CD4-positive, alpha-beta T cell (primary cell): Measurements from ENCODE around the gene CSNK2A1. TPM values are rescaled to one million over a fixed set of nuclear protein-coding genes. Genes with fewer than 3 reads are reported as not detected.
A peak's percentile ranks its signal among the peaks of the same experiment; 100 is the strongest.

ENCODE experiments used
- ATAC-seq: fragments of 200-7000 bp; cut with Tn5 transposase; one replicate; pipeline ENCODE4 v1.10.0; 2022; ENCODE audit warnings: mild to moderate bottlenecking; ENCODE audit not compliant: poor library complexity
- CTCF ChIA-PET: fragments of 350-600 bp; sonication (Branson Sonifier 250); formaldehyde crosslinking; loops from one replicate; lab custom pipeline; 2021; ENCODE audit warnings: antibody characterized with exemption, inconsistent platforms; lab: Charles Lee
- POLR2A ChIA-PET: fragments of 350-600 bp; sonication (Branson Sonifier 250); formaldehyde crosslinking; loops from one replicate; lab custom pipeline; 2021; ENCODE audit warnings: antibody characterized with exemption, inconsistent platforms; lab: Charles Lee
- DNase-seq, 14 experiments: peaks; one replicate each; pipeline ENCODE4 v3.0.0-alpha.2; 2013 to 2020; ENCODE audit warnings: mixed read lengths in 2 of 14
- H3K27ac ChIP-seq, 2 donors: one replicate each; pipeline versions ENCODE4 v1.5.1 to v1.7.0; 2013; ENCODE audit warnings: low read length in 2 of 2, low read depth in 1 of 2, mild to moderate bottlenecking in 1 of 2
- H3K27me3 ChIP-seq, 2 experiments: 1 replicate in 1 of 2; 2 replicates in 1 of 2; pipeline versions ENCODE4 v1.6.1 to v1.7.0; 2013; ENCODE audit warnings: low read length in 2 of 2, control low read depth in 1 of 2, mild to moderate bottlenecking in 1 of 2, moderate library complexity in 1 of 2; ENCODE audit not compliant: insufficient read depth in 2 of 2, control insufficient read depth in 1 of 2
- H3K36me3 ChIP-seq: one replicate; pipeline ENCODE4 v1.6.1; 2013; ENCODE audit warnings: low read length, control low read depth; ENCODE audit not compliant: insufficient read depth
- H3K4me1 ChIP-seq: one replicate; pipeline ENCODE4 v1.6.1; 2013; ENCODE audit warnings: low read length, control low read depth; ENCODE audit not compliant: insufficient read depth
- H3K4me3 ChIP-seq: one replicate; pipeline ENCODE4 v1.5.1; 2013; ENCODE audit warnings: mild to moderate bottlenecking, low read length, moderate library complexity
- H3K9me3 ChIP-seq, 2 experiments: 1 replicate in 1 of 2; 2 replicates in 1 of 2; pipeline versions ENCODE4 v1.6.1 to v1.7.0; 2013; ENCODE audit warnings: low read length in 2 of 2, mild to moderate bottlenecking in 2 of 2, control low read depth in 1 of 2, moderate library complexity in 1 of 2; ENCODE audit not compliant: control insufficient read depth in 1 of 2, insufficient read depth in 1 of 2
- H3K27ac Mint-ChIP-seq: one replicate; pipeline ENCODE4 v1.8.0; 2020; ENCODE audit warnings: mixed read lengths
- H3K27me3 Mint-ChIP-seq: one replicate; pipeline ENCODE4 v1.8.0; 2021; ENCODE audit warnings: mixed read lengths
- H3K36me3 Mint-ChIP-seq: one replicate; pipeline ENCODE4 v1.8.0; 2021; ENCODE audit warnings: low read depth, mixed read lengths
- H3K4me1 Mint-ChIP-seq: one replicate; pipeline ENCODE4 v1.8.0; 2021; ENCODE audit warnings: low read depth, mixed read lengths
- H3K4me3 Mint-ChIP-seq: one replicate; pipeline ENCODE4 v1.8.0; 2020; ENCODE audit warnings: mild to moderate bottlenecking, mixed read lengths
- H3K9me3 Mint-ChIP-seq: one replicate; pipeline ENCODE4 v1.8.0; 2020; ENCODE audit warnings: mixed read lengths
- intact Hi-C, 2 experiments: fragments of 100-400 bp; cut with DNase I in 1 of 2; cut with micrococcal nuclease in 1 of 2; formaldehyde crosslinking; loops; one replicate each; pipeline versions ENCODE4 v1.15.1 to v1.9.0; 2023 to 2025; cut with DNase I, micrococcal nuclease
- total RNA-seq, 174 experiments: library from RNA in 2 of 174; stranded (reverse) in 2 of 174; gene quantifications; one replicate each; pipeline ENCODE4 v1.2.3 and lab custom pipeline; 2021 to 2026
- TF ChIP-seq, protein P1 (sequence below): fragments of 200-600 bp; IDR thresholded peaks from one replicate; pipeline ENCODE4 v1.8.0; 2022; ENCODE audit warnings: antibody characterized with exemption, mild to moderate bottlenecking

The CSNK2A1 gene
- total RNA-seq, 2 experiments from 2014 or later: 55.5 to 56.9 TPM

DNA sequence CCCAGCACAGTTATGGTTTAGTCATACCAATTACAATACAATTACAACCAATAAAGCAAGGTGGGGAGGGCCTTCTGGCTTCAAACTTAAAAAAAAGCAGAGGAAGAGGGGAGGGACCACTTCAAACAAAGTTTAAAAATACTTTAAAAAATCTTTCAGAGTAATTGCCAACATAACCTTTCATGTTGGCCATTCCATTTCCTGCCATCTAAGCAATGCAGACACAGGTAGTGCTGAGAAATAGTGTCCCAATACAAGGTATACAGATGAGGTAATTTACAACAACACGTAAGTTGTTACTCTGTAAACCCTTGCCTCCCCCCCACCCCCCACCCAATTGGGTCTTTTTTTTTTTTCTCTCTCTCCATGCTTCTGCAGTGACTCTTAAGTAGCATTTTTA, 62.4 kb downstream of the CSNK2A1 start:
- CTCF ChIA-PET: interaction anchor here (0.5 to 0.7 kb wide), 2 partner anchors 16 to 127 kb away, joined by 3 read pairs; no protein-coding TSS in a partner anchor
- Mint-ChIP-seq H3K4me1 (peaks cover 28% of the 10 kb centered on the region), H3K36me3 (peaks cover 52% of the 10 kb centered on the region), H3K27me3 (no peaks in the 10 kb centered on the region), H3K4me3 (no peak overlapping the region), H3K27ac (no peak overlapping the region), H3K9me3 (no peaks in the 10 kb centered on the region)
- Histone ChIP-seq H3K27ac (no peak overlapping the region), H3K27me3 (no peaks in the 10 kb centered on the region), H3K4me3 (no peak overlapping the region), H3K9me3 (peaks cover 0 to 3% of the 10 kb centered on the region in 2 experiments), H3K4me1 (peaks cover 11% of the 10 kb centered on the region), H3K36me3 (peaks cover 34% of the 10 kb centered on the region)
- intact Hi-C loops: no loop called here
- POLR2A ChIA-PET: no interaction called here
- DNase-seq (peak in 3 of 14 experiments; percentile 25 to 61 (median 28)), ATAC-seq (peak; percentile 38)
- TF ChIP-seq, protein P1, sequence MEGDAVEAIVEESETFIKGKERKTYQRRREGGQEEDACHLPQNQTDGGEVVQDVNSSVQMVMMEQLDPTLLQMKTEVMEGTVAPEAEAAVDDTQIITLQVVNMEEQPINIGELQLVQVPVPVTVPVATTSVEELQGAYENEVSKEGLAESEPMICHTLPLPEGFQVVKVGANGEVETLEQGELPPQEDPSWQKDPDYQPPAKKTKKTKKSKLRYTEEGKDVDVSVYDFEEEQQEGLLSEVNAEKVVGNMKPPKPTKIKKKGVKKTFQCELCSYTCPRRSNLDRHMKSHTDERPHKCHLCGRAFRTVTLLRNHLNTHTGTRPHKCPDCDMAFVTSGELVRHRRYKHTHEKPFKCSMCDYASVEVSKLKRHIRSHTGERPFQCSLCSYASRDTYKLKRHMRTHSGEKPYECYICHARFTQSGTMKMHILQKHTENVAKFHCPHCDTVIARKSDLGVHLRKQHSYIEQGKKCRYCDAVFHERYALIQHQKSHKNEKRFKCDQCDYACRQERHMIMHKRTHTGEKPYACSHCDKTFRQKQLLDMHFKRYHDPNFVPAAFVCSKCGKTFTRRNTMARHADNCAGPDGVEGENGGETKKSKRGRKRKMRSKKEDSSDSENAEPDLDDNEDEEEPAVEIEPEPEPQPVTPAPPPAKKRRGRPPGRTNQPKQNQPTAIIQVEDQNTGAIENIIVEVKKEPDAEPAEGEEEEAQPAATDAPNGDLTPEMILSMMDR: no peak

DNA sequence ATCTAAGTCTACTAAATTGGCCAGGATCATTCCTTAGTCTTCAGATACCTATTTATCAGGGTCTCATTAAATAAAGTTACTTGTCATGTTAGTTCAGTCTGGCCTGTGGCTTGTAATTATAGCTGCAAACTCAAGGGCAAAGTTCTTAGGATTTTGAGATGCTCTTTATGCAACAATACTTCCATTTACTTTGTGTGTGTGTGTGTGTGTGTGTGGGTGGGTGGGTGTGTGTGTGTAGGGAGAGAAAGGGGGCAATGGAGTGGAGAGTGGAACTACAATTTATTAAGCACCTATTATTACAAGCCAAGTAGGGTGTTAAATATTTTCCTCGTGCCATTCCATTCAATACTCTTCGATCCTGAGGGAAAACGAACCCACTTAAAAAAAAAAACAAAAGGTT, 63.5 kb downstream of the CSNK2A1 start:
- TF ChIP-seq, protein P1: no peak
- peaks cover 41% of the 10 kb centered on the region for H3K36me3 Mint-ChIP-seq
- no peak overlapping the region for H3K4me3 Mint-ChIP-seq
- Histone ChIP-seq H3K9me3 (peaks cover 0 to 3% of the 10 kb centered on the region in 2 experiments), H3K36me3 (peaks cover 28% of the 10 kb centered on the region), H3K4me1 (peaks cover 11% of the 10 kb centered on the region), H3K27ac (no peak overlapping the region), H3K27me3 (no peaks in the 10 kb centered on the region), H3K4me3 (no peak overlapping the region)
- ATAC-seq: no peak
- no peak overlapping the region for H3K27ac Mint-ChIP-seq
- DNase-seq: no peak
- H3K27me3 Mint-ChIP-seq: no peaks in the 10 kb centered on the region
- ChIA-PET CTCF (interaction anchor here (2.2 kb wide), 1 partner anchor 126 kb away, joined by 12 read pairs; no protein-coding TSS in a partner anchor), POLR2A (no interaction called here)
- H3K4me1 Mint-ChIP-seq: peaks cover 28% of the 10 kb centered on the region
- no peaks in the 10 kb centered on the region for H3K9me3 Mint-ChIP-seq
- intact Hi-C loops: no loop called here

DNA sequence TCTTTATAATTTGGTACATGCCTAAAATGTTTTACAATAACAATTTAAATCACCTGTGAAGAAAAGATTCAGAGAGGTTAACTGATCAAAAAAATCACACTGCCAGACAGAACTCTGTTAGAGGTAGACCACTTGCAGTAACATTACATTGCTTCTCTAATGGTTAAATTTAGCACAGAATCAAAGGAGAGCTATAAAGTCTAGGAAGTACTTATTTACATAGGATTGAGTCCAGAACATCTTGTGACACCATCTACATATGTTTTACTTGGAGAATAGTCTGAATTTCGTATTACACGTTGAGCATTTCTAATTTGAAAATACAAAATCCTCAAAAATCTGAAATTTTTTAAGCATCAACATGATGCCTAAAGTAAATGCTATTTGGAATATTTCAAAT, 64.1 kb downstream of the CSNK2A1 start:
- DNase-seq (no peak), ATAC-seq (no peak)
- ChIA-PET CTCF (interaction anchor here (1.4 to 2.2 kb wide), 2 partner anchors 16 to 125 kb away, joined by 3 to 12 read pairs; no protein-coding TSS in a partner anchor), POLR2A (no interaction called here)
- Histone ChIP-seq H3K27me3 (no peaks in the 10 kb centered on the region), H3K9me3 (peaks cover 0 to 3% of the 10 kb centered on the region in 2 experiments), H3K27ac (no peak overlapping the region), H3K36me3 (peaks cover 28% of the 10 kb centered on the region), H3K4me1 (peaks cover 11% of the 10 kb centered on the region), H3K4me3 (no peak overlapping the region)
- TF ChIP-seq, protein P1: no peak
- Mint-ChIP-seq H3K27ac (no peak overlapping the region), H3K4me1 (peaks cover 28% of the 10 kb centered on the region), H3K27me3 (no peaks in the 10 kb centered on the region), H3K36me3 (peaks cover 36% of the 10 kb centered on the region), H3K9me3 (no peaks in the 10 kb centered on the region), H3K4me3 (no peak overlapping the region)
- intact Hi-C loops: loop anchor here (1.0 to 5.0 kb wide), 4 partner anchors 17 to 125 kb away; partner anchors contain the start of gene TBC1D20 (in 2 of the 2)
